NCI-H345 (cell line): ENCODE data around the gene ABAT.
"Not testable (repeated sequence)": the region's sequence is repeated elsewhere in the genome, so short reads cannot be mapped to it uniquely, and the experiment has no call there.

Experiments
- DNase-seq: peaks from one replicate; lab custom pipeline; 2025; lab: John Stamatoyannopoulos, UW

The ABAT gene

DNA sequence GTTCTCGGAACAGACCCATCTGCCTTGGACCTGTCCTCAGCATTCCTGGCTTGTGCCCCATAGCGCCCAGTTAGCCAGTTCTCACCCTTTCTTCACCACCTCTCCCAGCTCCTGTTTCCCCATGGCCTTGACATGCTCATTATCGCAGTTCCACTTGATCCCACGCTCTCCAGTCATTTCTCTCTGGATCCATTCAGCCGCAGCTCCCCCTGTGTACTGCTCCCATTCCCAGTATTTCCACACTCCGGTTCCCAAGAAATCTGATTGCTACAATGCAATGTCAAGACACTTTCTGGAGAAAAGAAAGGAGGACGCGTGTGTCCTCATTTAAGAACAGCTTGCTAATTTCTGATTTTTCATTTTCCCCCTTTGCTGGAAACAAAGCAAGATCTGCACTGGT, 67.7 kb downstream of the ABAT start:
- DNase-seq, result no peak

DNA sequence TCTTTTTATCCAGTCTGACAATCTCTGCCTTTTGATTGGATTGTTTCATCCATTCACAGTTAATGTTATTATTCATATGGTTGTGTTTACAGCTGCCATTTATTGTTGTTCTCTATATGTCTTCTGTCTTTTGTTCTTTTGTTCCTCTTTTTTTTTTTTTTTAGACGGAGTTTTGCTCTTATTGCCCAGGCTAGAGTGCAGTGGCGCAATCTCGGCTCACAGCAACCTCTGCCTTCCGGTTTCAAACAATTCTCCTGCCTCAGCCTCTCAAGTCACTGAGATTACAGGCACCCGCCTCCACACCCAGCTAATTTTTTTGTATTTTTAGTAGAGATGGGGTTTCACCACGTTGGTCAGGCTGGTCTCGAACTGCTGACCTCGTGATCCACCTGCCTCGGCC, 74.5 kb downstream of the ABAT start:
- DNase-seq, result not testable (repeated sequence)

DNA sequence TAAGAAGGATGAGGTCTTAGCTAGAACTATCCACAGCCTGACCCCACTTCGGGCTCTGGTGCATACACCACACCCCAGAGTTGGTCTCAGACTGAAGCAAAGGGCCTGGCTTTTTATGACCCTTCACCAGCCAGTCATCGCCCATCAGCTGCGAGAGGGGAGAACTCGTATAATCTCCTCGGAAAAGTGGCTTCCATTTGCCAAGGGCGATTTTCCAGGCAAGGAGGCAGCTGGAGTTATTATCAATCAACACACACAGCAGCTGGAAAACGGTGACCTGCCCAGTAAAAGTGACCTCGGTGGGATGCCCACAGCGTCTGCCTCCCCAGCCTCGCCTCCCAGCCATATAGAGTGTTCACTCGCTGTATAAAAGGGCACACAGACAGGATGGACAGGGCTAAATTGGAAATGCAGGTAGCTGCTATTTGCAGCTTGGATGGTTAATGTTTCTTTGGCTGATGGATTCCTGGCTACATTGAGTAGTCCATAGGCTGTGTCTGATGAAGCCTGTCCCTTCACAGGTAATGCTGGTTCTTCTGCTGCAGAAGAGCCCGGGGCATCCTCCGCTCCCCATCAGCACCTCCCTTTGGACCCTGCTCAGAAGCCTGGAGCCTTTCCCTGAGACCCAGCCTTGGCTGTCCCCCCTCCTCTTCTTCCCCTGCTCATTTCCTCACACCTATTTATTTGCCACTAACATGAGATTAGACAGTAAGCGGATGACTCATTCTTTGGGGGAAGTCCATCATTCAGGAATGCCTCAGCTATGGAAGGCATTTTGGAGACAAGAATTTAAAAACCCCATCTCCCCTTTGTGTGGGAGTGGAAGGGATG, 77.3 kb downstream of the ABAT start:
- DNase-seq, result no peak

DNA sequence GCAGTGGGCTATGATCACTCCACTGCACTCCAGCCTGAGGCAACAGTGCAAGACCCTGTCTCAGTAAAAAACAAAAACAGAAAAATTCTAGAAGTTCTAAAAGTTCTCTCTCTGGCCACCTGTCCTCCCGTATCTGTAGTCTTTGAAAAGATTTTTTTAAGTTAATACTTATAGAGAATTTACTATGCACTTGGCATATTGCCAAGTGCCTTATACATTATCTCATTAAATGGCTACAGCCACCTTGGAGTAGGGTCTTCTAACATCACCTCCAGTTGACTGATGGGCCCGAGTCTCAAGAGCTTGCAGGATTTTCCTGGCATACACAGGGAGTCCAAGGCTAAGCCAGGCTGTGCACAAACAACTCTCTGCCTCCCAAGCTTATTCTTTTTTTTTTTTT, 78.3 kb downstream of the ABAT start:
- DNase-seq, result no peak

DNA sequence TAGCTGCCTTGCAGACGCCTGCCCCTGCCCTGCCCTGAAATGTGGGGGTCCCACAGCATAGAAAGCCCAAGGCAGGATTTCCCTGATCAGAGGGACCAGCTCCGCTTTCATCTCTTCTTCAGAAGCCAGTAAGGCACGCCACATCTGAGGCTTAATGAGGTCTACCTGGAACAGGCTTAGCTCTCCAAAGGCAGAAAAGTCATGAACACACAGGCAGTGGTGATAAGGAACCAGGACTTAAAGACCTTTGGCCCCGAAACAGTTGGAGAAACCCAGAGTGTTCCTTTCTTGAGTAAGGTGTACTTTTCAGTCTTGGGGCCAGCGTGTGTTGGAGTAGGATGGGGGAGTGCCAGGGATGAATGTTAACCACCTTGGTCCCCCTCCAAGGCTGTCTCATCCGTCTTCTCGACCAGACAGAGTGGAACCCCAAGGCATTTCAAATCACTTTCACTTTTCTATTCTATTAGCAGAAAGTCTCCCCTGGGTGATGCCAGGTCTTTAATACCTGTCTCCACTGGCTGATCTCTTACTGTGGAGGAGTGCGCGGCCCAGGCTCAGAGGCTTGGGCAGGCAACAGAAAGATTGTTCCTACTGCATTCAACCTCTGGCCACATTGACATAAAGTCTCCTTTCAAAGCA, 79.1 kb downstream of the ABAT start:
- DNase-seq, result no peak

DNA sequence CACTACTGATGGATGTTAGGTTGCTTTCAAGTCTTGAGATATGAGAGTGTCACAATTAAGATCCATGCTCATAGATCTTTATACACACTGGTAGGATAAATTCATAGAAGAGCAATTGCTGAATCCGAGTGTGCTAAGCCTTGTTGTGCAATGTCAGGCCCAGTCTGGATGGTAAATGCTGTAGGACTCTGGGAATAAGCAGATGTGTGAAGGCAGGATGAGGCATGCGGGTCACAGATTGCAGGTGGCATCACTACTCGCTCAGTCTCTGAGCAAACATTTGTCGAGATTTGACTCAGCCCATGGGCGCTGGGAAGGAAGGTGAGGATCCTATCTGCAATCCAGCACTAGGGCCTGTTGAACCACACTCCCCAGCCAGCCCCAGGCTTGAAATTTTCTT, 82.3 kb downstream of the ABAT start:
- no peak for DNase-seq

DNA sequence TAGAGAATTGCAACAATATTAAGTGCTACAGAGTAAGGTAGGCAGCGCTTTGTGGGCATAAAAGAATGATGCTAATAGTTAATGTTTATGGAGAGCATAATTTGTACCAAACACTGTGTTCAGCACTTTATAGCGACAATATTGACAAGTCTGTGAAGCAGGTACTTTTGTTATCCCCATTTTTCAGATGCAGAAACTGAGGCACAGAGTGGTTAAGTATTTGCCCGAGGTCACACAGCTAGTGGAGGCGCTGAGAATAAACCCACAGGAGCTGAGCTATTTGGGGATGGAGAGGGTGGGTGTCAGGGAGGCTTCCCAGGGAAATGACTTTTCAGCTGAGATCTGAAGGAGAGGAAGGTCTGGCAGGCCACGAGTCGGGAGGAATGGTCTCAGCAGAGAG, 83.6 kb downstream of the ABAT start:
- no peak for DNase-seq

DNA sequence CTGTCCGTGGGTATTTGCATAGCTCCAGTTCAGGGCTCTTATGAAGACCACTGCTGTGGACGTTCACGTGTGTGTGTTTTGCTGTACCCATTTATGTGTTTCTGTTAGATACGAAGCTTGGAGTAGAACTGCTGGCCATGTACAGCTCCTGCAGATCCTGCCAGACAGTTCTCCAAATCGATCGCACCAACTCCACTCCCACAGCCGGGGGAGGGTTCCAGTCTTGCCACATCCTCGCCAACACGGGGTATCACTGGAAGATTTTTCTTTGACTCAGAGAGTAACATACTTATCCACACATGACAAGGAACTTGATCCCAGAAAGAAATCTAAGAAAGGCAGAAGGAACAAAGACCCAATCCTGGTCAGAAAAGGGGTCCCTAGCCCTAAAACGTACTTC, 85.6 kb downstream of the ABAT start:
- DNase-seq, result no peak

DNA sequence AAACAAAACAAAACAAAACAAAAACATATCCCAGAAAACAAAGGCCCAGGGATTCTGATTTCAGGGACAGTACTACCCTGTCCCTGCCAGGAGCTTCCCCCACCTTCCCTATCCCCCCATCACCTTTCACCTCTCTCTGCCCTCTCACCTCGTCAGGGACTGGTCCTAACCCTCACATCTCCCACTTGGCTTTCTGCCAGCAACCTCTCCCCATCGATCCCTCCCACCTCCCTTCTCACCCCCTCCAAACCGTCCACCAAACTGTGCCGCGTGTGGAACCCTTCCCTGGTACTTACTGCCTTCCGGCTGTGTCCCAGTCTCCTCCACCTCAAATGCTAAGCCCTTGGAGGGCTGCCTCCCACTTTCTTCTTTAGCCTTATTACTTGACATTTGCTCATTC, 86.7 kb downstream of the ABAT start:
- DNase-seq, result no peak

DNA sequence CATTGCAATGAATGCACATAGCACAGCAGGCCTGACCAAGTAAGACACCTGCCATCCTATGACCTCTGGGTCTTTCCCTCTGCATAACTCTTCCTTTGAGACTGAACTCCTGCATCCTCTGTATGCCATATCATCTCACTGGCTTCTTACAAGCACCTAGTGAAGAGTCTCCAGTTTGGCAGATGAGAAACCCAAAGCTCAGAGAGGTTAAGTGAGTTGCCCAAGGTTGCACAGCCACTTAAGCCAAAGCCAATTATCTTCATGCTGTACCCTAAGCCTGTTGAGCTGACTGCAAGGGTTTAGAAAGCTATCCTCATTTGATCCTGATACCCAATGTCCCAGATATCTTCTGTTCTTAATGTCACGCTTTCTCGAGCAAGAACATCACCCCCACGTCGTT, 87.8 kb downstream of the ABAT start:
- DNase-seq, result no peak

DNA sequence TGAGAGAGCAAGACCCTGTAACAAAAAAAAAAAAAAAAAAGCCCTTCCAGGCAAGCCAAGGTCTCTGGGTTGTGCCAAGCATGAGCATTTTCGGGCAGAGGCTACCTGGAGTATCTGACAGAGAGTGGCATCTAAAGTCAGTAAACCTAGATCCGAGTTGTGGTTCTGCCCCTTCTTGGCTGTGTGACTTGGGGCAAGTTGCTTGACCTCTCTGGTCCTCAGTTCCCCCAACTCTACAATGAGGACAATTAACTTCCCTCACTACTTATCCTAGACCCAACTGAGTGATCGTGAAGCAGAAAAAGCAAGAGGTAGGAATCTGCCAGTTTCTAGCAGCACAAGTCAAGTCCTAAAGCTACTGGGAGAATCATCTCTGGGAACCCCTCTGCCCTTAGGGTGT, 88.7 kb downstream of the ABAT start:
- no peak for DNase-seq

DNA sequence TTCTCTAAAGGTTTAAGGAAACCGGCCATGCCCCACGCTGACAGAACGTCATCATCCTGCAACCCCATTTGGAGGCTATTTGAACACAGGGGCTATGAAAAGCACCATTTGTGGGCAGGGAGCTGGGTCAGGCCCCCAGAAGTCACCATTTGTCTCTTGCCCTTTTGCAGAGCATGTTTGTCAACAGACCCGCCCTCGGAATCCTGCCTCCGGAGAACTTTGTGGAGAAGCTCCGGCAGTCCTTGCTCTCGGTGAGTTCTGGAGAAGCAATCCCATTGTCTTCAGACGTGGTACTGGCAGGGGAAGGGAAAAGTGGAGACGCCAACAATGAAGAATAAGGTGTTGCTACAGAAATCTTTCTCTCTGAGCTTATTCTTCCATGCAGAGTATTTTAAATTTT, 89.5 kb downstream of the ABAT start:
- no peak for DNase-seq

DNA sequence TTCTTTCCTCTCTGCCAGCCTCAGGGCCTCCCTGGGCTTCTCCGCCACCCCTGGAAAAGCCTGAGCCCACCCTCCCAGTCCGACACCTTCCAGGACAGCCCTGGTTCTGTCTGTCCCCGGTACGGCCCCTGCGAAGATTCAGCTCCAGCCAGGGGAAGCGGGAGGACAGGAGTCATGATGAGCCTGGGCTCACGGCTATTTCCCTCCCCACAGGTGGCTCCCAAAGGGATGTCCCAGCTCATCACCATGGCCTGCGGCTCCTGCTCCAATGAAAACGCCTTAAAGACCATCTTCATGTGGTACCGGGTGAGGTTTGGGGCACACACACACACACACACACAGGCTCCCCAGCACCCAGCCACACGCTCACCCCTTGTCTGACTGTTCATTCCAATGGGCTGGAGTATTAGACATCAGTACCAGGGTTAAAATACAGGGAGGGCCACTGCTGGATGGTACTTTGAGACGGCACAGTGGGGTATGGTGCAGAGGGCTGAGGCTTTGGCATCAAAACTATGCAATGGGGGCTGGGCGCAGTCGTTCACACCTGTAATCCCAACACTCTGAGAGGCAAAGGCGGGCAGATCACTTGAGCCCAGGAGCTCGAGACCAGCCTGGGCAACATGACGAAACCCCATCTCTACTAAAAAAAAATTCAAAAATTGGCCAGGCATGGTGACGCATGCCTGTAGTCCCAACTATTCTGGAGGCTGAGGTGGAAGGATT, 90.3 kb downstream of the ABAT start:
- DNase-seq, result no peak

DNA sequence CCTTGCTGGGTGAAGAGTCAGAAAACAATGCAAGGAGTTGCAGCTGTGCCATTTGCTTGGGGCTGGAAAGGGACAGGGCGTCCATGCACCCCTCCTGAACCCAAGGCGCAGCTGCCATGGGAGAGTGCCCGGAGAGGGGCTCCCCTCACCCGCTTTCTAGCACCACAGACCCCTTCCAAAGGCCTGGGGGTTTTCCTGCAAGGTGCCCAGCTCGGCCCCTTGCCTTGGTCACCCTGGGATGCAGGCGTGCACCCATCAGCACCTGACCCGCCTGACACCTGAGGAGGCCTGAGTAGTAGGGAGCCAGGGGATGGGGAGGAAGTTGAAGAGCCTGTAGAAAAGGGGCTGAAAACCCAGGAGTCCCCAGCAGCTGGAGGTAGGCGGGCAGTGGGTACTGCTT, 92.8 kb downstream of the ABAT start:
- no peak for DNase-seq

DNA sequence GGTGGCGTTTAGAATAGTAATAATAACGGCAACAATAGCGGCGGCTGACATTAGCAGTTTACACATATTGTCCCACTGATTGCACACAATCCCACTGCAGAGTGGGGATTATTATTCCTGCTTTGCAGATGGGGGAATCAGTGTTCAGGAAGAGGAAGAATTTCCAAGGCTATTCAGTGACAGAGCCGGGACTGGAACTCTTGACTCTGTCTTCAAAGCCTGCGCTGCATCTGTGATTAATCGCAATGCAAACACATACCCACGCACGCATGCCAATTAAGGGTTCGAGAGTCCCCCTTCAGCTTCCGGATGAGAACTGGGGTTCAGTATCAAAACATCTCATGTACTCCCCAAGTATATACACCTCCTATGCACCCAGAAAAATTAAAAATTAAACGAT, 93.9 kb downstream of the ABAT start:
- DNase-seq, result no peak

DNA sequence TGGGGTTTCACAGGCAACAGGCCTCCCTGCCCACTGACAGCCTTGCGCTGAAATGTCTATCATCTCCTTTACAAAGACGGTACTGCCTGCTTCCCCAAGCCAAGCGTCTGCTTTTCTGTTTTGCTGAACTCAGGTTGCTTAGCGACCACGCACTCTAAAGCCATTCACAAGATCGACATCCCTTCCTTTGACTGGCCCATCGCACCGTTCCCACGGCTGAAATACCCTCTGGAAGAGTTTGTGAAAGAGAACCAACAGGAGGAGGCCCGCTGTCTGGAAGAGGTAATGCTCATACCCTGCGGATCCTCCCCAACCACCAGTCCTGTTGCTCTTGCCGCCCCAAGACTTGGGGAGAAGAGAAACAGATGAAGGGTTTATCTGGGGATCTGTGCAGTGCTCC, 94.3 kb downstream of the ABAT start:
- DNase-seq, result no peak

DNA sequence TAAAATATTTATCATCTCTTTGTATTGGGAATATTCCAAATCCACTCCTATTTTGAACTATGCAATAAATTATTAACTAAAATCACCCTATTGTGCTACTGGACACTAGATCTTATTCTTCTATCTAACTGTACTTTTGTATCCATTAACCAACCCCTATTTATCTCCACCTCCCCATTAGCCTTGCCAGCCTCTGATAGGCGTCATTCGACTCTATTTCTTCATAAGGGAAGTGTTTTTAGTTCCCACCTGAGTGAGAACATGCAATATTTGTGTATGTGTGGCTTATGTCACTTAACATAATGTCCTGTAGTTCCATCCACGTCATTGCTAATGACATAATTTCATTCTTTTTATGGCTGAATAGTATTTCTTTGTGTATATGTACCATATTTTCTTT, 99.1 kb downstream of the ABAT start:
- no peak for DNase-seq

DNA sequence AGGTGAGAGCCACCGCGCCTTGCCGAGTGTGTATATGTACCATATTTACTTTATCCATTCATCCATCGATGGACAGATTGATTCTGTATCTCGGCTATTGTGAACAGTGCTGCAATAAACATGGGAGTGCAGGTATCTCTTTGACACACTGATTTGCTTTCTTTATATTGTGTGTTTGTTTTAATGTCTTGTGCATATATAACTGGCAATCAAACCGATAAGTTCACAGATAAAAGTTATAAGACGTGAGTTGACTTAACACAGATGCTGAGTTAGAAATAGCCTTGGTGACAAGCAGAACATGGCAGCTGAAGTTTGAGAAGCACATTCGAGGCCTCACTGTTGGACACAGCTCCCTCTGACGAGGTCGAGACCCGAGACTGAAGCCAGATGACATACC, 99.8 kb downstream of the ABAT start:
- no peak for DNase-seq

DNA sequence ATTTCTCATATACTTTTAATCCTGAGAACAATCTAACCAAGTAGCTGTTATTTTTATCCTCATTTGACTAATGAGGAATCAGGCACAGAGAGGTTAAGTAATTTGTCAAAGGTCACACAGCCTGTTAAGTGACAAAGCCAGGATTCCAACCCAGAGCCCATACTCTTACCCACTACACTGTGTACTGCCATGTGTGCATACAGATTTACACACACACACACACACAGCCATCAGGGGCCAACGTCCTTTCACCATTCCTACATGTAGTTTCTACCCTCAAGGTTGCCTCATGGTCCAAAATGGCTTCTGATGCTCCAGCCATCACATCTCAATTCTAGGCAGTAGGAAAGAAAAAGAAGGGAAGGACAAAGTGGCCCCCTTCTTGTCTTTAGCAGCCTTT, 100.9 kb downstream of the ABAT start:
- no peak for DNase-seq

DNA sequence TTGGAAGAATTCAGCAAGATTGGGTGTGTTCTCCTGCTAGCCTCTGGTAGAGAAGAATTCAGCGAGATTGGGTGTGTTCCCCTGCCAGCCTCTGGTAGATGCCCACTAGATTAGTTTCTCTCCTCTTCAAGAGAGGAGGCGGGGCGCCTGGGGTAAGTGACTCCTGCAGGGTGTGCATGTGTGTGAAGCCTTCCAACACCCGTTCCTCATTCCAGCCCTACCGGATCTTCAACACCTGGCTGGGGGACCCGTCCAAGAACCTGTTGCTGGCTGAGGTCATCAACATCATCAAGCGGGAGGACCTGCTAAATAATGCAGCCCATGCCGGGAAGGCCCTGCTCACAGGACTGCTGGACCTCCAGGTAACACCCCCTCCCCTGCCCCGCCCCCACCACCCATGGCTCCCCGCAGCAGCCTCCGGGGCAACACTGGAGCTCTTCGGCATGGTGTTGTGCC, 101.7 kb downstream of the ABAT start:
- DNase-seq, result no peak

DNA sequence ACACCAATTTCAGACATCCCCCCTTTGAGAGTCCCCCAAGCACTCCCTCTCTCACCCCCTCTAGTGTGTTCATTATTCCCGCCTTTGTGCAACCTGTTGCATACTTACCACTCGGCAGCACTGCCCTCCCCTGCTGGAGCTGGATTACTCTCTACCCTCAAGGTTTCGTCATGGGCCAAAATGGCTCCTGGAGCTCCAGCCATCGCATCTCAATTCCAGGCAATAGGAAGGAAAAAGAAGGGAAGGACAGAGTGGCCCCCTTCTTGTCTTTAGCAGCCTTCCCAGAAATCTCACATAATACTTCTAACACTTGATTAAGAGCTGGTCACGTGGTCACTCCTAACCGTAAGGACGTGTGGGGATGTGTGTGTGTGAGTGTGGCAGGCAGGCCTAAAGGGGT, 102.8 kb downstream of the ABAT start:
- DNase-seq, result no peak

DNA sequence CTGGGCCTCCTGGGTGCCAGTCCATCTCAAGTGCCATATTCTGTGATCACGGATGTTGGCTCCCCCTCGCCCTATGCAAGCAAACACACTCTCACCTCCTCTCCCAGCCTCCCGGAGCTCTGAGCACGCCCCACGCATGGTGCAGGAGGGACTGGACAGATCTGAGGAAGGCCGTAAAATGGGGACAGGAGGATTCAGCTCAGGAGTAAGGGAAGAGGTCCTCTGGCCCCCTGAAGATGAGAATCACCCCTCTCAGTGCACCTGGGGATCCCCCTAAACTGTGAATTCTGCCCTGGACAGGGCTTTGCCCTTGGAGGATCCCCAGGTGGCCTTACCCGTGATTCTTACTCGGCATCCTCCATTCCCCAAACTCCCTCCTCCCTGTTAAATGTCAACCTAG, 107.4 kb downstream of the ABAT start:
- DNase-seq, result no peak

DNA sequence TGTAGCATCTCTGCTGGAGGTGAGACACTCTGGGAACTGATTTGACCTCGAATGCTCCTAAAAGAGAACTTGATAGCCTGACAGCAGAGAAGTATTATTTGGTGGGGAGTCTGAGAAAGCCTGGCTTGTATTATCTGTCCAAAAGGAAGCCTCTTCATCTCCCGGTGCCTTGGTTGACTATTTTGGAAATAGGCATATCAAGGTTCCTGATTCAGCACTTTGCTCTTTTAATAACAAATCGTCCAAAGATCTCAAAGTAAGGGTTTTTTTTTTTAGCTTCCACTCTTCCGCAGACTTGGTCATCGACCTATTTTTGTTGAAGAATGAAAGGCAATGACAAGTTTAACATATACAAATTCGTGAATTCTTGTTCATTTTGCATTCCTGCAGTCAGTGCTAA, 108.3 kb downstream of the ABAT start:
- DNase-seq, result no peak
